H1 (cell line): ENCODE results near the gene TAS2R38. TPM values are rescaled to one million over a fixed set of nuclear protein-coding genes. Genes with fewer than 3 reads are reported as not detected.

Experiments
- RAD21 ChIP-seq, 2 experiments: IDR thresholded peaks in 1 of 2; conservative IDR thresholded peaks in 1 of 2; 2 replicates each; pipeline ENCODE4 v1.6.1; 2011; ENCODE audit warnings: low read depth in 2 of 2, low read length in 2 of 2, improper control_type of control experiment in 1 of 2, inconsistent platforms in 1 of 2, mild to moderate bottlenecking in 1 of 2, moderate library complexity in 1 of 2
- RNF2 ChIP-seq: fragments of 200-900, 300-1000 bp; sonication (generic); IDR thresholded peaks from 2 replicates; pipeline ENCODE4 v1.7.1; 2016; ENCODE audit warnings: borderline replicate concordance, low read depth, mild to moderate bottlenecking, antibody characterized with exemption, low read length; ENCODE audit not compliant: poor library complexity, severe bottlenecking; ENCODE audit errors: missing control alignments
- SIX5 ChIP-seq: IDR thresholded peaks from 2 replicates; pipeline ENCODE4 v1.6.1; 2011; ENCODE audit warnings: mild to moderate bottlenecking, low read depth, low read length
- SRF ChIP-seq: IDR thresholded peaks from 2 replicates; pipeline ENCODE4 v1.6.1; 2011; ENCODE audit warnings: mild to moderate bottlenecking, low read depth, low read length, moderate library complexity
- TBP ChIP-seq: IDR thresholded peaks from 2 replicates; pipeline ENCODE4 v1.6.1; 2011; ENCODE audit warnings: low read depth, low read length, improper control_type of control experiment
- polyA plus RNA-seq, 7 experiments: library from polyadenylated mRNA; depleted of rRNA in 3 of 7; stranded (reverse) in 5 of 7; unstranded in 2 of 7; fragments of >200 nt in 5 of 7; fragments of 200-250 nt in 2 of 7; gene quantifications; 1 replicate in 5 of 7; 2 replicates in 1 of 7; 4 replicates in 1 of 7; pipeline versions ENCODE4 v1.2.1 to v1.2.3, GENCODE V29; 2011 to 2013; ENCODE audit warnings: missing spikeins in 2 of 7, mixed read lengths in 2 of 7
- total RNA-seq: library from RNA; stranded (reverse); fragmentation: NEBNext Ultra II Directional; extraction: Animal tissue kit (Norgen Biotek cat#: 25700); gene quantifications from 2 replicates; pipeline ENCODE4 v1.2.1, GENCODE V29; 2021
- TF ChIP-seq, protein P1 (sequence below): IDR thresholded peaks from 2 replicates; pipeline ENCODE4 v1.6.1; 2011; ENCODE audit warnings: low read length, improper control_type of control experiment

The TAS2R38 gene
- total and polyA plus RNA-seq, 2 of the 8 experiments (the other 6 are each of a cell fraction or from before 2014, with no cell fraction given) = 0.11 TPM; not detected in 1

DNA sequence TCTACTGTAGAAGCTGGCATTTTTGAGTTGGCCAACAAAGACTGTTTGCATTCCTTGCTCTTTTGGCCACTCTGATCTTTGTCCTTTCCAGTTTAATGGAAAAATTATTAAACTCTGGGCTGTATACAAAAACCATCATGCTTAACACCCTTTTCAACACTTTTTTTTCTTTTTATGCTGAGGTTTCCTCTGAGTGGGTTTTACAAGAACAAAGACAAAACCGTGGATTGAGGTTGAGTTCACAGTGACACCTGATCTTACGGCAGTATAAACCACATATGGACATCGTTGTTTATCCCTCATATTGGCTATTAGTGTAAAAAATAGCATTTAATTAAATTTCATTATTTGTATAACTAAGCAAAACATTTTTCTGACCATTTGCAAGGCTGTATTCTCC is 43.9 kb upstream of the TAS2R38 start (continued):
- TF ChIP-seq SRF = no peak
- TF ChIP-seq RAD21 (IDR thresholded peaks at IDR 0.05 in 1 of 2, conservative IDR thresholded peaks at IDR 0.05 in 1 of 2; ENCODE audit: low read depth in 2 of 2, low read length in 2 of 2) = no peak
- TF ChIP-seq, protein P1, sequence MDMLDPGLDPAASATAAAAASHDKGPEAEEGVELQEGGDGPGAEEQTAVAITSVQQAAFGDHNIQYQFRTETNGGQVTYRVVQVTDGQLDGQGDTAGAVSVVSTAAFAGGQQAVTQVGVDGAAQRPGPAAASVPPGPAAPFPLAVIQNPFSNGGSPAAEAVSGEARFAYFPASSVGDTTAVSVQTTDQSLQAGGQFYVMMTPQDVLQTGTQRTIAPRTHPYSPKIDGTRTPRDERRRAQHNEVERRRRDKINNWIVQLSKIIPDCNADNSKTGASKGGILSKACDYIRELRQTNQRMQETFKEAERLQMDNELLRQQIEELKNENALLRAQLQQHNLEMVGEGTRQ = no peak
- TF ChIP-seq SIX5 = no peak
- TF ChIP-seq TBP = no peak
- TF ChIP-seq RNF2 = no peak
